ENCODE measurements around the gene SMPD3. TPM values are rescaled to one million over a fixed set of nuclear protein-coding genes. Genes with fewer than 3 reads are reported as not detected.

The SMPD3 gene
- total RNA-seq, 1 experiment from 2014 or later, result 0.70 TPM

- Histone ChIP-seq H3K4me2 (ENCODE audit: insufficient read depth, insufficient read length, low read length) (no peak overlapping the region), H3K23me2 (ENCODE audit: insufficient read length, low read depth, low read length, poor library complexity, severe bottlenecking) (no peaks in the 10 kb centered on the region), H3K23ac (ENCODE audit: insufficient read length, low read depth, low read length) (no peak overlapping the region), H2AK5ac (ENCODE audit: insufficient read length, low read length) (no peak overlapping the region), H3K79me1 (ENCODE audit: insufficient read depth, low read depth, low read length, poor library complexity, severe bottlenecking) (no peaks in the 10 kb centered on the region), H3K14ac (ENCODE audit: insufficient read depth, low read length) (no peak overlapping the region), H3T11ph (ENCODE audit: low read length) (no peak overlapping the region), H3K9me3 (ENCODE audit: control insufficient read depth, low read depth, low read length) (no peaks in the 10 kb centered on the region), H3K4me1 (ENCODE audit: insufficient read depth, low read length) (peaks cover 16% of the 10 kb centered on the region; the same call in 1 of the 2 replicates), H3K9ac (ENCODE audit: extremely low read depth, insufficient read length, low read length) (no peak overlapping the region), H3K79me2 (ENCODE audit: insufficient read depth, low read length) (no peaks in the 10 kb centered on the region), H3K4ac (ENCODE audit: low read depth, low read length) (no peak overlapping the region), H3K18ac (ENCODE audit: insufficient read length, low read depth, low read length) (no peak overlapping the region), H3K56ac (ENCODE audit: insufficient read length, low read depth, low read length) (no peak overlapping the region), H2BK12ac (ENCODE audit: insufficient read length, low read depth, low read length) (no peak overlapping the region), H4K5ac (ENCODE audit: insufficient read length, low read depth, low read length) (no peak overlapping the region), H4K91ac (ENCODE audit: insufficient read length, low read depth, low read length) (no peak overlapping the region), H2BK15ac (ENCODE audit: low read depth, low read length) (no peak overlapping the region), H2AFZ (ENCODE audit: low read length) (no peak overlapping the region), H4K8ac (replicated peaks; ENCODE audit: insufficient read length, low read depth, low read length) (no peak overlapping the region), H3K27ac (ENCODE audit: insufficient read length, low read depth, low read length) (no peak overlapping the region), H2BK5ac (ENCODE audit: insufficient read length, low read length) (no peak overlapping the region), H2BK20ac (ENCODE audit: low read depth, low read length, poor library complexity, severe bottlenecking) (no peak overlapping the region), H2BK120ac (ENCODE audit: low read depth, low read length, poor library complexity, severe bottlenecking) (no peak overlapping the region), H4K20me1 (ENCODE audit: control insufficient read depth, insufficient read depth, insufficient read length) (no peaks in the 10 kb centered on the region), H3K27me3 (ENCODE audit: insufficient read depth, low read length) (no peaks in the 10 kb centered on the region)
- DNase-seq, result peak; percentile 95
- H3K4me3 Mint-ChIP-seq, result no peak overlapping the region
- H3K4me1 Mint-ChIP-seq, result peaks cover 66% of the 10 kb centered on the region in 2 experiments
- no CpG with 5 or more reads among the region's 9 CpGs for WGBS (ENCODE audit: extremely low coverage, insufficient read length, low lambda C conversion rate)
- no peaks in the 10 kb centered on the region; a peak in 1 of 7 replicates for H3K36me3 Mint-ChIP-seq (ENCODE audit: insufficient read depth in 1 of 3, low read depth in 3 of 3)
- no peak for TF ChIP-seq CTCF (conservative IDR thresholded peaks at IDR 0.05)
- H3K27me3 Mint-ChIP-seq (ENCODE audit: low read depth), result peaks cover 1% of the 10 kb centered on the region; the same call in 1 of the 2 replicates
- peak overlapping the region in 1 of 3 experiments; percentile 39; a peak in 1 of 7 replicates for H3K27ac Mint-ChIP-seq
- no peaks in the 10 kb centered on the region; a peak in 1 of 5 replicates for H3K9me3 Mint-ChIP-seq
Measured at GRCh38 chr16:68387301-68387700, 61.0 kb downstream of the SMPD3 start.
